ENCODE measurements around the gene COPS9. TPM values are rescaled to one million over a fixed set of nuclear protein-coding genes. Genes with fewer than 3 reads are reported as not detected.

Gene COPS9
- 41.0 and 49.6 TPM in 2 replicates for total RNA-seq

GRCh38 chr2:240136013-240136670, at the start of gene COPS9:
COPS9 (minus strand) TSS chr2:240136305; CDS start chr2:240136284, 21 bp downstream.

DNA sequence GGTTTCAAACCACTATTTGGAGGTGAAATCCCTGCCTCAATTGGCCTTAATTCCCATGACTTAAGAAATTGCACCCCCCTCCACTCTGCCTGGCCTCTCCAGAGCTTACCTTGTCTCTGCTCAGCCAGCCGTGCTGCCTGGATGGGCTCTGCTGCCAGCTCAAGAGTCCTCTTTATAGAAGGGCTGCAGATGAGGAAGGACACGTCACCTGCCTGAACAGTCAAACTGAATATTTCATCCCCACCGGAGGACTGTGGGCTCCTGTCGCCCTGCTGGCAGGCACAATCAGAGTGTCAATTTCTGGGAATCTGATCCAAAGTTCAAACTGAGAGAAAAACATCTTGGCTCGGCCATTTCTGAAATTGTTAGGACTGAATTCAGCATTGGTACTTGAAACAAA, 4.4 kb upstream of the COPS9 start, which contains the start of gene OTOS:
OTOS (minus strand) TSS at position 148 of the 400 bp plus-strand sequence. CDS start 332 bp downstream, outside the sequence.

Other genes with a start within 250 kb of the COPS9 start
- gene NDUFA10, start 111.0 kb downstream of the COPS9 start, total RNA-seq: 97.4 and 118 TPM in 2 replicates
- not detected in 2 replicates for gene OR6B2, start 105.9 kb downstream of the COPS9 start, total RNA-seq
- not detected in 2 replicates for gene OR6B3, start 82.8 kb downstream of the COPS9 start, total RNA-seq
- not detected in 2 replicates for gene OTOS, start 4.4 kb upstream of the COPS9 start, total RNA-seq